ENCODE data around the gene TCF21.
"Not testable (repeated sequence)": the region's sequence is repeated elsewhere in the genome, so short reads cannot be mapped to it uniquely, and the experiment has no call there.

TCF21 gene

GRCh38 chr6:133888929-133889556 is at the start of gene TCF21:
TSS of gene TCF21 (plus strand) at chr6:133889113. CDS start at chr6:133889398, 285 bp downstream.
- no peak for DNase-seq

DNA sequence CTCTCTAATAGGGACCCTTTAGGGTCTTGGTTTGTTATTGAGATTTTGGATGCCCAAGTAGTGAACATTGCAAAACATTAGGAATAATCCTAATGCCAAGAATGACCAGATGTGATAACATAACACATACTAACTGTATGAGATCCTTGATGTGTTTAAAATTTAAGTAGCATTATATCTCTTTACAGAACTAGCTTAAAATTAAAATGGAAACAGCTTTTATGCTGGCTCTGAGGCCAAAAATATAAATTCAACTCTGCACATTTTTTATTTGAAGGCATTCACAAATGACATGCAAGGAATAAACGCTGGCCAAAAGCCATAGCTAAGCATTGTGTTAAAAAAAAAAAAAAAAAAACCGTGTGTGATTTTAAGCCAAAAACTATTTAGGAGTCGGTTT is 47.7 kb upstream of the TCF21 start:
- no peak for DNase-seq

- DNase-seq: no peak
Observed at GRCh38 chr6:133843098-133843497, 45.8 kb upstream of the TCF21 start.

DNA sequence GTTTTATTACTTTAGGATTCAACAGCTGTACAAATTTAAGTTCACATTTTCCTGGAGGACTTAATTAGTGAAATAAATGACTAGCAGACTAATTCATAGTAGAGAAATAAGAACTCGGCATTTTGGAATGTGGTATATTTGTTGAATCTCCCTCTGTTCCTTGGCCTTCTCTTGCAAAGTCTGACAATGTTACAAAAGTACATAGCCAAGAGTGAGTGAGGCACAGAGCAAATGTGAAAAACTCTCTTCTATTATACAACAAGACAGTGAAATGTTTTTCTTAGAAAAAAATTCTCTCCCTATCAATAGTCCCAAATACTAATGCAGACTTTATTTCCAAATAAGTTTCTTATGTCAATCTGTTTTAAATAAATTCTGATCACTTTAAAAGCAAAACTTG is 44.2 kb upstream of the TCF21 start:
- DNase-seq: no peak

DNA sequence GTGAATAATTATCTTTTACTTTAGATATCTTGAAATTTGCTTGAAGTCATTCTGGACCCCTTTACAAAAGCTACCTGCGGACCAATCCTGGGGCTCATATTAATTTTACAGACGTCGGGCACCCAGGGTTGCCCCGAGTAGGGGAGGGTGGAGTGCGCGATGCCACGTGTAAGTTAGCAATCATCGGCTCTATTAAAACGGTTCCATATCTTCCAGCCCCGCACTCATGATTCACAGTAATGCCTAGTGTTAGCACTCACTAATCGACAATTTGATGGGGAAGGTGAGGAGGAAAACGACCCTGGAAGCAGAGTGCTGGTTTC is 34.9 kb upstream of the TCF21 start:
- no peak for DNase-seq

GRCh38 chr6:133854364-133855275 is 34.3 kb upstream of the TCF21 start:
- DNase-seq: no peak

GRCh38 chr6:133855276-133855990 is 33.5 kb upstream of the TCF21 start:
- no peak for DNase-seq

- DNase-seq: no peak
Observed at GRCh38 chr6:133855991-133856370, 32.9 kb upstream of the TCF21 start.

GRCh38 chr6:133856911-133857310 is 32.0 kb upstream of the TCF21 start:
- no peak for DNase-seq

GRCh38 chr6:133857696-133858095 is 31.2 kb upstream of the TCF21 start:
- no peak for DNase-seq

- not testable (repeated sequence) for DNase-seq
Observed at GRCh38 chr6:133861337-133861736, 27.6 kb upstream of the TCF21 start.

- DNase-seq: no peak
Observed at GRCh38 chr6:133863228-133863627, 25.7 kb upstream of the TCF21 start.

- no peak for DNase-seq
Observed at GRCh38 chr6:133865680-133866079, 23.2 kb upstream of the TCF21 start.

- no peak for DNase-seq
Observed at GRCh38 chr6:133871131-133871530, 17.8 kb upstream of the TCF21 start.

GRCh38 chr6:133873538-133873937 is 15.4 kb upstream of the TCF21 start:
- no peak for DNase-seq

GRCh38 chr6:133877116-133877515 is 11.8 kb upstream of the TCF21 start:
- no peak for DNase-seq

DNA sequence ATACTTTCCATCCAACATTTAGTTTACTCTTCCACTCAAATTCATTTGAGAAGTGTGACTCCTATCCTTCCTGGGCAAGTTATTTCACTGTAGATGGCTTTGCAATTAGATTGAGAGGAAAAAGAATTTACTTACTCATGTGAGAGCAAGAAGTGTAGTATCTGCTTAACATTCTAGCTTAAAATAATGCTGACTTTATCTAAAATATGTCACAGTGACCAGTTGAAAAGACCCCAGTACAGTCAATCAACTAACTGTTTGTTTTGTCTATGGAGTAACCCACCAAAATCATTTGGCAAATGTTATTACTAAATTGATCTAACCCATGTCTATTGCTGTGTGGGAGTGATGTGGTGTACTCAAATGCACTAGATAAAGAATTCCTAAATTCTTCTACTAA is 8.9 kb upstream of the TCF21 start:
- no peak for DNase-seq

DNA sequence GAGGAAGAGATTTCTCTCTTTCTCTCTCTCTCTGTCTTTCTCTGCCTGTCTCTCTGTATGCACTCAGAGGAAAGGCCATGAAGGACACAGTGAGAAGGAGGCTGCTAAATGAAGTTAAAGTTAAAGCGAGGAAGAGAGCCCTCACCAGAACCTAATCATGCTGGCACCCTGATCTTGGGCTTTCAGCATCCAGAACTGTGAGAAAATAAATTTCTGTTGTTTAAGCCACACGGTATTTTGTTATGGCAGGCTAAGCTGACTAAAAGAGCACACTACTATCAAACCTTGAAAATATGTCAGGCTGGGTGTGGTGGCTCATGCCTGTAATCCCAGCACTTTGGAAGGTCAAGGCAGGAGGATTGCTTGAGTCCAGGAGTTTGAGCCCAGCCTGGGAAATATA is 8.0 kb upstream of the TCF21 start:
- DNase-seq: no peak

DNA sequence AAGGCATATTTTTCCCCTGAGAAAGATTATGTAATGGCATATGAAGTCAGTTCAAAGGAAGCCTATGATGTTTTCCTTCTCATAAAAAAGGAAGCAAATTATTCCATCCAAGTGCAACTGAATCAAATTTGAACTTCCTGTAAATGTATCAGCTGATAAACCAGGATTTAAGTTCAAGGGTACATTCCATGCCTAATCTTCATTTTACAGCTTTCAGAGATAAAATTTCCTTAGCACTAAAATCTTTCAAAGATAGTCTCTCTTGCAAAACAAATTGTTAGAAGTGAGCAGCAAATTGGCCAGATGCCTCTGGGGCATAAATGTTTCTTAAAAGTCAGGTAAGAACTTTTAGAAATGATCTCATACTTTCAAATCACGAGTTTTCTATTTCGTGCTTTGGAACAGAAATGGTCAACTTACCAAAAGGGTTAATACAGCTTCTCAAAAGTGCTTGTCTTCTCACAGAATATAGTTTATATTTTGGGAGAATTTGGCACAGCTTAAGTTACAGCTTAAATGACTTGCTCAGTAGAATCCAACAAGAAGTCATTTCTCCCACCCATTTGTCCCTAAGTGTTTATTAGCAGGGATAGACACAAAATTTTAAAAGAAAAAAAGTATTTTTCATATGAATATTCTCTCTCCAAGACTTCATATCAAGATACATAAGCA is 2.7 kb upstream of the TCF21 start:
- DNase-seq: no peak

GRCh38 chr6:133887156-133887879 is 1.6 kb upstream of the TCF21 start:
- no peak for DNase-seq

DNA sequence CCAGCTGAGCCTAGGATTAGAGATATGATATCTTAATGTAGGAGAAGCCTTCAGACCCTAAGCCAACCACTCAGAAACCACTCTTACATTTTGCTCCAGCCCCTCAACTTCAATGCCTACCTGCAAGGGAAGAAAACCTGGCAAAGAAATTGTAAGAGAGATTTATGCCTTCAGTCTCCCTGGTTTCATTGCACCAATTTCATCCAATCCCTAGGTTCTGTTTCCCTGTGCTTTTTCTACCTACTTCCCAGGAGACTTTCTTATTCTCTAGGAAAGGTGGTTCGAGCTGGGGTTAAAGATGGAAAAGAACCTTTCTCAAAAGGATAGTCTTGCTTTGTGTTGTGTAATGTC is 1.1 kb upstream of the TCF21 start:
- no peak for DNase-seq

DNA sequence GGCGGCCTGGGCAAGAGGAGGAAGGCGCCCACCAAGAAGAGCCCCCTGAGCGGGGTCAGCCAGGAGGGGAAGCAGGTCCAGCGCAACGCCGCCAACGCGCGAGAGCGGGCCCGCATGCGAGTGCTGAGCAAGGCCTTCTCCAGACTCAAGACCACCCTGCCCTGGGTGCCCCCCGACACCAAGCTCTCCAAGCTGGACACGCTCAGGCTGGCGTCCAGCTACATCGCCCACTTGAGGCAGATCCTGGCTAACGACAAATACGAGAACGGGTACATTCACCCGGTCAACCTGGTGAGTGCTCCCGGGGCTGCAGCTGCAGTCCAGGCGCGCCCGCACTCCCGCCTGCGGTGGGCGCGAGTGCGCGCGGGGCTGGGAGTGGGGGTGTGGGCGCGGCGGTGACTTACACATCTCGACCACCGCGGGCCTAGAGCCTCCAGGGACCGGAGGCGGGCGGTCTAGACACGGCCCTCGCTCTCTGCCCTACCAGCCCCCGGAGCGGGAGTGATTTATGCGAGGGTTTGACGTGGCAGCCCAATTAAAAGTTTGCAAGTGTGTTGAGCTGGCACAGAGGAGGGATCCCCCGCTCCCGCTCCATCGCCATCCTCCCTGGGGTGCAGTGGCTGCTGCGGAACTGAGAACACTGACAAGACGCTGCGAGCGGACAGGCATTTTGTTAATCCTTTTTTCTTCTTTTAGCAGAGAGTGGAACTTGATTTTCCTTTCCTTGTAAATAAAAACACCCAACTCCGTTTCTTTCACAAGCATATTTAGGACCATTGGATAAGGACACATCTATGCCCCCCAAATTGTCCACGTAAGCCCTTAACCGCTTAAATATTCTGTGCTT is 867 bp downstream of the TCF21 start:
- DNase-seq: no peak

Measured in OCI-M1 (cell line).